GM18502 (cell line): Measurements from ENCODE around the gene CDC25B.

Source experiments
- ATAC-seq: cut with Tn5 transposase; IDR thresholded peaks from one replicate; pipeline ENCODE4 v1.9.1; 2021; ENCODE audit warnings: mild to moderate bottlenecking; ENCODE audit not compliant: unreplicated experiment, poor library complexity

Gene CDC25B

GRCh38 chr20:3801846-3802245 lies 5.7 kb downstream of the CDC25B start:
- ATAC-seq = no peak

- no peak for ATAC-seq
These were observed 6.6 kb downstream of the CDC25B start for GRCh38 chr20:3802524-3803239.

GRCh38 chr20:3803289-3803688 lies 7.2 kb downstream of the CDC25B start:
- ATAC-seq = no peak

- no peak for ATAC-seq
These were observed 7.7 kb downstream of the CDC25B start for GRCh38 chr20:3803854-3804253.

- ATAC-seq = no peak
These were observed 8.2 kb downstream of the CDC25B start for GRCh38 chr20:3804254-3804751.

- ATAC-seq = no peak
These were observed 8.7 kb downstream of the CDC25B start for GRCh38 chr20:3804781-3805180.

- no peak for ATAC-seq
These were observed 12.4 kb downstream of the CDC25B start for GRCh38 chr20:3808544-3808943.

- no peak for ATAC-seq
These were observed 15.6 kb downstream of the CDC25B start for GRCh38 chr20:3811467-3812258.

- ATAC-seq = no peak
These were observed 16.2 kb downstream of the CDC25B start for GRCh38 chr20:3812259-3812681.

- ATAC-seq = no peak
These were observed 17.1 kb downstream of the CDC25B start for GRCh38 chr20:3812975-3813847.

GRCh38 chr20:3813848-3814581 lies 17.9 kb downstream of the CDC25B start:
- no peak for ATAC-seq

GRCh38 chr20:3814928-3815495 lies 18.9 kb downstream of the CDC25B start:
- no peak for ATAC-seq

- ATAC-seq = no peak
These were observed 19.7 kb downstream of the CDC25B start for GRCh38 chr20:3815703-3816315.

GRCh38 chr20:3818155-3819151 lies 22.3 kb downstream of the CDC25B start:
- no peak for ATAC-seq

GRCh38 chr20:3819411-3820047 lies 23.4 kb downstream of the CDC25B start:
- no peak for ATAC-seq

- ATAC-seq = peak; percentile 86
These were observed 24.2 kb downstream of the CDC25B start, which contains the start of gene AP5S1 for GRCh38 chr20:3820048-3820900. AP5S1 (plus strand) TSS chr20:3820547; CDS start chr20:3822118, 1,571 bp downstream.
